ENCODE measurements around the gene EOMES.

GRCh38 chr3:27681249-27681748, 40.8 kb downstream of the EOMES start:
- TF ChIP-seq CTCF (IDR thresholded peaks at IDR 0.05; ENCODE audit: extremely low read depth in 1 of 2, insufficient read depth in 1 of 2, low read depth in 1 of 2, low read length in 2 of 2) (peak; percentile 50 to 55), POLR2AphosphoS5 (IDR thresholded peaks at IDR 0.05; ENCODE audit: insufficient read depth, low read depth, low read length) (no peak)

Measured in endothelial cell of umbilical vein (primary cell).